GM19324 (cell line): Measurements from ENCODE around the gene HFE.

Experiments
- ATAC-seq: cut with Tn5 transposase; IDR thresholded peaks from one replicate; pipeline ENCODE4 v1.9.1; 2021; ENCODE audit warnings: mild to moderate bottlenecking, moderate library complexity; ENCODE audit not compliant: unreplicated experiment, low FRiP score

HFE gene

DNA sequence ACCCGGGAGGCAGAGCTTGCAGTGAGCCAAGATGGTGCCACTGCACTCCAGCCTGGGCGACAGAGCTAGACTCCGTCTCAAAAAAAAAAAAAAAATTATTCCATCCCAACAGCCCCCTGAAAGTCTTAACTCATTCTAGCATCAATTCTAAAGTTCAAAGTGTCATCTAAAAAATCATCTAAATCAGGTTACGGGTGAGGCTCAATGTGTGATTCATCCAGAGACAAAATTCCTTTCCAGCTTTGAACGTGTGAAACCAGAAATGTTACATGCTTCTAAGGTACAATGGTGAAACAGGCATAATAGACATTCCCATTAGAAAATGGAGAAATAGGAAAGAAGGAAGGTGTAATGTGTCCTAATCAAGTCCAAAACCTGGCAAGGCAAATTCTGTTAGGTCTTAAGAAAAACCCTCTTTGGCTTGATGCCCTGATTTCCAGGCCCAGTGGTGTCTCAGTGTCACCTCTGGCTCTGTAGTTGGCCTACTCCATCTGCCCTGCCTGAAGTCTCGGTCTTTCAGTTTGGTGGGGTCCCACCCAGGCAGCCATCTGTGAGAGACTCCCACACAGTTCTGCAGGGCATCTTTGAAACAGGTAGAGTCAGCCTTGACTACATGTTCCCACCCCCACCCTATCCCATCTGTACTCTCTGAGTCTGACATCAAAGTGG lies 43.5 kb downstream of the HFE start:
- ATAC-seq: no peak

DNA sequence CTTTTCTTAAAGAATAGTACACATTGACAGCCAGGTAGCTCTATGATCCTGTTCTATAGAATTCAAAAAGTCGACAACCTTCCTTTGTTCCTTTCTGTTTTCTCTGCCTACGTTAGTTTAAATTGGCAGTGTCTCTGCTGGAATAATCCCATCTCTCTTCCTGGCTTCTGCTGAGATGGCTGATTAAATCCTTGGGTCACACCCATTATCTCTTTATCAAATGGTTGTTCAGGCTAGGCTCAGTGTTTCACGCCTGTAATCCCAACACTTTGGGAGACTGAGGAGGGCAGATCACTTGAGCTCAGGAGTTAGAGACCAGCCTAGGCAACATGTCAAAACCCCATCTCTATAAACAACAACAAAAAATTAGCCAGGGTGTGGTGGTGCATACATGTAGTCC lies 44.4 kb downstream of the HFE start:
- ATAC-seq: no peak

DNA sequence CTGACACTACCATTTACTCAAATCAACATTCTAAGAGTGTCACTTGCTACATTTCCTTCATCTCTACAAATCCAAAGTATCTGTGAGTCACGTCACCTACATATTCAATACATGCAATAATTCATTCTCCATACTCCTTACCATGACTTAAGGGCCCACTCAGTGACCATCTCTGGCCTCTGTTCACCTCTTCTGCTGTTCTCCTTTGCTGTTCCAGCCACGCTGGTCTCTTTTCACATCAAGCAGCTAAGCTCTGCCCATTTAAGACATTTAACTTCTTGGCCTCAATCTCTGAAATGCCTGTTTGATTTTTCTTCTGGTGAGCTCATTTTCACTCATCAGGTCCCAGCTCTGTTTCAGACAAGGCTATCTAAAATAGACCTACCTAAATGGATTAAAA lies 46.5 kb downstream of the HFE start:
- no peak for ATAC-seq

DNA sequence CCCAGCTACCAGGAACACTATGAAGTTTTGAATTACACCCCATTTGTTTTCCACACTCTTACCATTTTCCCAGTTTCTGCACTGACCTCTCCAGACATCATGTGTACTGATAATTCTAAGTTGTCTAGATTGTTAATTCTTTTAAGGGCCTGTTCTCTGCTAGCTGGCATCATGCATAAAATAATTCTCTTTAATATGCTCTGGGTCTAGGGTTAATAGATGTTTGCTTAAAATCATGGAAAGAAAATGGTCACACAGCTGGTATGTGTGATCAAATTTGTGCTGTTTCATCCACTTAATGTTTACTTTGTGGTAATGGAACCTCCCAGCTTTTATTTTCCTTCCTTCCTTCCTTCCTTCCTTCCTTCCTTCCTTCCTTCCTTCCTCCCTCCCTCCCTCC lies 49.1 kb downstream of the HFE start:
- no peak for ATAC-seq

DNA sequence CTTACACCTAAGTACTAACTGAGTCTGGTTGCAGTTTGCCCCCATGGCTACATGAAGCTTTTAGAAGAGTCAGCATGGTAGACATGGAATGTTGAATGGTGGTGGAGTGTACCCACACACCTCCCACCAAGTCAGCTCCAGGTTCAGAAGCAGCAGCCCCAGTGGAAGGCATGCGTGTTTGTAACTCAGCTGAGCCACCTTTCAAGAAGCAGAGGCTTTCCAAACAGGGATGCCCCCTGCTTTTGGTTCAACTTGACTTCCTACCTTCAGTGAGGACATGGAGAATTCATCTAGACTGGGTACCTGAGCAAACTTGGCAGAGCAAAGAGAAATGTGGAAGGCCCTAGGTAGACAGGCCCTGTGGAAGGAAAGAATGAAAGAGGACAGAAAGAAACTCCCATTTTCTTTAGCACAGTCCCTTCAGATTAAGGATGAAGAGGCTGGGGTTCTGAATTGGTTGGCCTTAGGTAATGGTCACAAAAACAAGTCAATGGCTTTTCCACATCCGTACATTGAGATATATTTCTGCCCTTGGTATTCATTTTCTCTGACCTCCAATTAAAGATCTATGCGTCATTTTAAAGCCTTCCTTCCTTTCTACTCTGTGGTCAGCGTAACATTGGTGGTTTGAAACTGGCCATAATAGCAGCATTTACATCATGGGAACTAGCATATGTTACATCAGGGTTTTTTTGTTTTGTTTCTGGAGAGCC lies 53.2 kb downstream of the HFE start:
- ATAC-seq: no peak

DNA sequence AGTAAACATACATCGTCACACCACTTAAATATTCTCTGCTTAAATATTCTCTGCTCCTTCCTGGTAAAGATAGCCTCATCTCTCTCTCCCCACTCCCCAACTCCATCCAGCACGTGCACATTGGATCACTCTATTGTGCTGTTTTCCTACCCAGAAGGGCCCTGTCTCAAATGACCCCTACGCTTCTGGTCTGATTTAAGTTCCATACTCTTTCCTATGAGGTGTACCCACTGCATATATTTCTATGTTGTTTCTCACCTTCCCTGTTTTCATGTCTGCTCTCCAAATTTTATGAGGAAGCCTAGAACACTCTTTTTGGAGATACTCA lies 53.7 kb downstream of the HFE start:
- no peak for ATAC-seq

DNA sequence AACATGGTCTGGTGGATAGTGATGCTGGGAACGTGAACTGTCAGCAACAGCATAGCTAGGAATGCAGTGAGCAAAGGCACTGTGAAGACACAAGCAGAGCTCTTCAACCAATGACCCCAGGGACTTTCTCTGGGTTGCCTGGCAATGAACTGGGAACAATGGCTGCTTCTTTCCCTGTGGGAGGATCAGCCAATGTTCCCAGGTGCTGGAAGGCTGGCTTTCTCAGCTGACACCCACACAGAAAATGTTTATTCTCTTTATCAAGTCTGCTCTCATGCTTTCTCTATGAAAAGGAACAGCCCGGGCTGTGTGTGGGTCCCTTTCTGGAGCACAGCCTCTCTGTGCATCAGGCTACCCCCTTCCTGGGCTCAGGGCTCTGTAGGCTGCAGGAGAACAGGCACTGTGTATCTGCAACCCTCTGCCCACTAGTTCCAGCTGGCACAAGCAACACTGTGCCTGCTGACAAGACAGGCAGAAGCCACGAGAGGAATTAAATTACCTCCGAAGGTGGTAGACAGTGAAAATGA lies 54.2 kb downstream of the HFE start:
- no peak for ATAC-seq

DNA sequence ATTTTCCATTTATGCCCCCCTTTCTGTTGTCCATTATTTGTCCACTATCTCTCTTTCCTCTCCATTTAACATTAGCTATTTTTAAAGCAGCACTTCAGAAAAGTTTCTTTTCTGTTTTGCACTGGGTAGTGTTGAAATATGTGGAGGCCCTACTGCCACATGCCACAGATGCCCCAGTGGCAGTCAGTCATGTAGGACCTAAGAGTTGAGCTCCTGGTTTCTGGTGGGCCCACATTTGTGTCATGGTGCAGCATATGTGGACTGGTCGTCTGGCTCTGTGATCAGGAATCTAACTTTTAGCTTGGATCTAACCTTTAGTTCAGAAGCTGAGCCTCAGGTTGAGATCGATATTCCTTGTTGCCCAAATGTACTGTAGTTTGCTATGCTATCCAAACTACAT lies 54.8 kb downstream of the HFE start:
- no peak for ATAC-seq
